AML-193 (cell line): ENCODE measurements around the gene NEDD9.
A peak's percentile ranks its signal among the peaks of the same experiment; 100 is the strongest.

Experiments used
- DNase-seq, 2 experiments: peaks; one replicate each; lab custom pipeline; 2025; lab: John Stamatoyannopoulos, UW

NEDD9 gene

DNA sequence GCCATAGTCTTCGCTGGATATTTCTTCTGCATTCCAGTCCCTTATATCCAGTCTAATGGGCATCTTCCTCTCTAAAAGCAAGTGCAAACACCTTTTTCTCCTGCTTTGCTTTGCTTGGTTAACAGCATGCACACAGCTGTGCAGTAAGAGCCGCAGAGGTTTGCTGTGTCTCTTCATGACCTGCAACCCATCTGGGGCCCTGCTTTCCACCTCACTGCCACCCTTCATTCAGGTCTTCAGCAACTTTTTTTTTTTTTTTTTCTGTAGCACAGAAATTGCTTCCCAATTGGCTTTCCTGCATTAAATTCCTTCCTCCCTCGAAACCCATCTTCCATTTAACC is 14.4 kb downstream of the NEDD9 start:
- DNase-seq = no peak

- no peak for DNase-seq
These were observed 14.9 kb downstream of the NEDD9 start for GRCh38 chr6:11217360-11218101.

DNA sequence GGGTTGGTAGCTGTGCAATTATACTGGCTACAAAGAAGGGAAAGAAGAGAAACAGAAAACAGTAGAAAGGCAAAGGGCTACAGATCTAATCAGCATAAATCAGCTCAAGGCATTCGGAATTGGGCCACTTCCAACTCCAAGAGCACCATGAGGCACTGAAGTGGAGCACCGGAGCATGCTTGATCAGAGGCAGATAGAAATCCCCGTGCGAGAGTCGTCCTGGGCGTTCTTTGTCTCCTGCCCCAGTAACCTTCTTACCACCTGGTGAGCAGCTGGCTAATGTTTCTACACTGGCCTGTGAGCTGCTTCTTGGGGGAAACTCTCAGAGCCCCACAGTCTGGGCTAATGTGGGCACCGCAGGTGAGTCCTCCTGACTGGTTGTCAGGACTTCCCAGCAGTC is 16.7 kb downstream of the NEDD9 start:
- DNase-seq = no peak

- no peak for DNase-seq
These were observed 17.6 kb downstream of the NEDD9 start for GRCh38 chr6:11214901-11215300.

- DNase-seq = no peak
These were observed 18.2 kb downstream of the NEDD9 start for GRCh38 chr6:11214084-11214833.

- no peak for DNase-seq
These were observed 18.9 kb downstream of the NEDD9 start for GRCh38 chr6:11213422-11214021.

DNA sequence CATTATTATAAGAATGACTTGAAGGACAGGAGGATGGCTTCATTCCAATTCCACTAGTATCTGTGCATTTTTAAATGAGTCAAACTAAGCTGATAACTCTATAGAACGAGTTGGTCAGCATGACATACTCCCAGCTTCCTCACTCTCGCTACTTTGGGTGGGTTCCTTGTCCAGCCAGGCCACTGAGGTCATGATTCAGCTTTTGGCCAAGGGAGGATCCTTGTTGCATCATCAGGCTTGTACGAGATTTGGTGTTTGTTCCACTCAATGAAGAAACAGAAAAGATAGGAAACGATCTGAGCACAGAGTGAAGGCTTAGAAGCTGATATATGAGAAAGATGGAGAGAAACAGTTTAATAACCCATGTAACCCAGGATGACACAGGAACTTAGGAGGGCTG is 19.8 kb downstream of the NEDD9 start:
- DNase-seq = no peak

GRCh38 chr6:11211254-11211653 is 21.2 kb downstream of the NEDD9 start:
- DNase-seq = no peak

GRCh38 chr6:11210386-11211138 is 21.9 kb downstream of the NEDD9 start:
- no peak for DNase-seq

GRCh38 chr6:11209906-11210305 is 22.6 kb downstream of the NEDD9 start:
- DNase-seq = no peak

DNA sequence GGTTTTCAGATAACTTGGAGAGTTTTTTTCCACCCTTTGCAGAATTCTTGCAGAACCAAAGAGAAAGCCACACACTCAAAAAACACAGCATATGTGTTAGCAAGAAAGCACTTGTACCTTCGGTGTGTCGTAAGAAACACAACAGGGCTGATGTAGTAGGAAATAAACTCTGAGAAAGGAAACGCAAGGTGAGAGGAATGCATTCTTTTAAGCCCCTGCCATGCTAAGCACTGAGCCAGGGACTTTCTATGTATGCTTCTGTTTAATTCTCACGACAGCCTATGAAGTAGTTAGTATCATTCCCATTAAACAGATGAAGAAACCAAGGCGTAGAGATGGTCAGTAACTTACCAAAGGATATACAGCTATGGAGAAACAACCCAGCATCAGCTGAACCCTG is 23.1 kb downstream of the NEDD9 start:
- no peak for DNase-seq

DNA sequence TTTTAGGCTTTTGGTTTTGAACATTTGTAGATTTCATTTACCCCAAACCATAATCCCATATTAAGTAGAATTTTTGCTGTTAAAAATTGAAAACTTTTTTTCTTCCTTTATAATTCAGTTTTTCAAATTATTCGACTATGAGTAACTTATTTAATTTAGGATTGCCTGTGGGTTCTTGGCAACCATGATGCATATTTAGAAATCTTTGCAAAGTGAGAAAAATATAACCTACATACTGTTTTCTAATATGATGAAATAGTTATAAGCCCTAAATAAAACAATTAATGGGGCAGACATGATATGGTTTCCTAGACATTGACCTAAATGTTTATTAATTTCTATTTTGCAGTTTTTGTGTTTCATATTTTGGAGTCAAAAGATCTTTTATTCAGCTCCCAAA is 23.6 kb downstream of the NEDD9 start:
- no peak for DNase-seq

- DNase-seq = no peak
These were observed 24.2 kb downstream of the NEDD9 start for GRCh38 chr6:11208267-11208666.

GRCh38 chr6:11207199-11207968 is 25.1 kb downstream of the NEDD9 start:
- peak; percentile 97 to 98 for DNase-seq

DNA sequence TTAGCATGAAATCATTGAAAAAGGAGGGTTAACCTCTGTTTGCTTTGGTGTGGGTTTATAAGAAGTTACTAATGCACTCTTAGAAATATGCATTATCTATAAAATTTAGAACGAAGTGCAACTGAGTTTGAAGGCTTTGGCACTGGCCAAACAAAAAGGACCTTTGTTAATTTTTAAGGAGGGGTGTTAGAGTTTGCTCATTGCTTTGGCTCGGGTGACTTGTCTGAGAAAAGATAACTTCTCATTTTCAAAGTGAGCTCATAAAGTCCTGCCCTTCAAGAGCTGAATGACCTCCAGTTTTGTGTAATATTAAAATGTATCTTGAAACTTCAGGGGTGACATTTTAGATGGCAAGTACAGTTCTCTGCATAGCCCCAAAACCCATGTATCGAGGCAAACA is 25.9 kb downstream of the NEDD9 start:
- peak; percentile 23 to 48 for DNase-seq

DNA sequence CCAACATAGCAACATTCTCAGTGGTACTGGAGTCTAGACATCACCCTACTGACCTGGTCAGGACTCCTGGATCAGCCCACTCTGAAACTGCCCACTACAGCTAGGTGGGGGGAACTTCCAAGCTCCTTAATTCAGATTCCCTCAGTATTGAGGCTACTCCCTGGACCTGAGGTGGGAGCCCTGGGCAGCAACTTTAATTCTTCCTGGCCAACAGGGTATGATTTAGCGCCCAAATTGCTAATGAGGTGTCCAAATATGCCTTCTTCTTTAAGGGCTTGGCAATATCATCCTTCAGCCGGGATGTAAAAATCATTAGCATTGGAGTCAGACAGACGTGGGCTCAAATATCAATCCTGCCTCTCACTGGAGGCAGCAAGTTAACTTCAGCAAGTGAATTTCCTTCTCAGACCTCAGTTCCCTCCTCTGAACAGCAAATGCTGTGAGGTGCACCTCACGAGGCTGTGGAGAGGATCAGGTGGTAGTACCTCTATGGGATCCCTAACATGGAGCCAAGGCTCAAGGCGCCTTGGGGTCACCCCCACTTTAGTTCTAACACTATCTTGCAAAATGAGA is 27.6 kb downstream of the NEDD9 start:
- no peak for DNase-seq

DNA sequence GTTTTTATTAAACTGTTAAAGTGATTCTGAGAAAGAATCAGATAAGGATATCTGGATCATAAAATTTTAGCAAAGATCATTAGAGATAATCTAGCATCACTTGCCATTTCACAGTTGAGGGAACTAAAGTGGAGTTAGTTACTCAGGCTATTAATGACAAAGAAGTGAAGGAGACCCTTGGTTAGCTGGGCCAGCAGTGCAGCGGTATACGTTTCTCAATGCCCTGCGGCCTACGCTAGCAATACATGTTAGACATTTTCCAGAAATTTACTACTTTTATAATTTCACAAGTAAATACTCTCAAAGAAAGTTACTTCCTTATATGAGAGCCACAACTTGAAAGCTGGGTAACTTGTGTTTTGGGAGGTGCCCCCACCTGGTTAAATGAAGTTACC is 28.5 kb downstream of the NEDD9 start:
- DNase-seq = no peak

GRCh38 chr6:11203306-11204004 is 29.0 kb downstream of the NEDD9 start:
- no peak for DNase-seq

DNA sequence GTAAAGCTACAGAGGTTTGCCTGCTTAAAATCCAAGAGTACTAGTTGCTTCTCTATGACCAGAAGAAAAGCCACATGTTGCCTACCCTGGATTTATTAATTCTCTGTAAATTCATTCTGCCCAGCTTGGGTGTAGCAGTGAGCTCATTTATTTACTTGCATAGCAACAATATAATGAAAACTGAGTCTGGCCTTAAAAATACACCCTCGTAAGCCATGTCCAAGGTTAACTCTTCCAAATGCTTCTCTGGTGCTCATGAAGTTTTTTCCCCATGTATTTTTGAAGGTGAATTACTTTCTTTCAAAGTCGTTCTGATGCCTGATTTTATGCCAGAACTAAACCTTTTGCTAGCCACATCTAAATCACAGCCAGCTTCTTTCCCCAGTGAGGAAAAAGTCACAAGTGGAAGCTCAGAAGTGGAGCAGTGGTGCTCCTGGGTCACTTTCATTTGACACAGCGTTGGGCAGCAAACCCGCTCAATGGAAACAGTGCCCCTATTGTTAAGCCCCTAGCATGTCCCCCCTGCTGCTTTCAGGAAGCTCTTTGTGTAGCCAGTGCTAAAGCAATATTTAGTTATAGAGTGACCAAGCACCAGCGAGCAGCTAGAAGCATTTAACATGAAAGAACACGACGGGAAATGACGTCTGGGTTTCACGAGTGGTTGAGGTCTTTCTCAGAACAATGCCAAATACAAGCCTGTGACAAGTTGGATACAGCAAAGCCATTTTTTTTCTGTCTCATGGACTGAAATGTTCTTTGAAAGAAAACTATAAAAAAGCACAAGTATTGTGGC is 29.8 kb downstream of the NEDD9 start:
- no peak for DNase-seq
